GM23338 (cell line): ENCODE measurements around the gene CNIH3. TPM values are rescaled to one million over a fixed set of nuclear protein-coding genes. Genes with fewer than 3 reads are reported as not detected.

ENCODE experiments used
- ATAC-seq: fragments of 200-7000 bp; cut with Tn5 transposase; 3 replicates; pipeline ENCODE4 v1.9.1; 2020
- DNase-seq: peaks from one replicate; pipeline ENCODE4 v3.0.0-alpha.2; 2015; ENCODE audit warnings: low spot score
- H2AFZ ChIP-seq: fragments of 200-600 bp; sonication (generic); 2 replicates; pipeline ENCODE4 v1.8.0; 2016; ENCODE audit warnings: antibody characterized with exemption, mild to moderate bottlenecking, moderate library complexity
- H3F3A ChIP-seq: fragments of 200-600 bp; sonication (generic); replicated peaks from 2 replicates; pipeline ENCODE4 v1.8.0; 2017; ENCODE audit warnings: antibody characterized with exemption, mixed run types, low read depth
- H3K27ac ChIP-seq: fragments of 200-600 bp; sonication (generic); 2 replicates; pipeline ENCODE4 v1.6.1; 2016; ENCODE audit warnings: low read depth
- H3K27me3 ChIP-seq: fragments of 200-600 bp; sonication (generic); 2 replicates; pipeline ENCODE4 v1.8.0; 2016; ENCODE audit warnings: mild to moderate bottlenecking, mixed run types, moderate library complexity; ENCODE audit not compliant: insufficient read depth
- H3K36me3 ChIP-seq: fragments of 200-600 bp; sonication (generic); 2 replicates; pipeline ENCODE4 v1.8.0; 2016; ENCODE audit warnings: mild to moderate bottlenecking; ENCODE audit not compliant: insufficient read depth
- H3K4me1 ChIP-seq: fragments of 200-600 bp; sonication (generic); 2 replicates; pipeline ENCODE4 v1.8.0; 2016; ENCODE audit warnings: mild to moderate bottlenecking, moderate library complexity; ENCODE audit not compliant: insufficient read depth
- H3K4me2 ChIP-seq: fragments of 200-600 bp; sonication (generic); 2 replicates; pipeline ENCODE4 v1.7.1; 2017; ENCODE audit warnings: mixed run types
- H3K4me3 ChIP-seq: fragments of 200-600 bp; sonication (generic); 2 replicates; pipeline ENCODE4 v1.6.1; 2016; ENCODE audit warnings: mixed run types
- H3K79me2 ChIP-seq: fragments of 200-600 bp; sonication (generic); replicated peaks from 2 replicates; pipeline ENCODE4 v1.8.0; 2017; ENCODE audit warnings: mild to moderate bottlenecking; ENCODE audit not compliant: insufficient read depth
- H3K9me2 ChIP-seq: fragments of 200-600 bp; sonication (generic); 2 replicates; pipeline ENCODE4 v1.8.0; 2017; ENCODE audit not compliant: insufficient read depth
- H4K20me1 ChIP-seq: fragments of 200-600 bp; sonication (generic); replicated peaks from 2 replicates; pipeline ENCODE4 v1.8.0; 2017; ENCODE audit warnings: mild to moderate bottlenecking; ENCODE audit not compliant: insufficient read depth
- H3K27ac Mint-ChIP-seq: 2 replicates; pipeline ENCODE4 v1.8.0; 2020; ENCODE audit warnings: inconsistent platforms, mild to moderate bottlenecking, moderate library complexity, mixed read lengths
- H3K27me3 Mint-ChIP-seq: 3 replicates; pipeline ENCODE4 v1.8.0; 2022; ENCODE audit warnings: low read depth, mild to moderate bottlenecking, moderate library complexity, mixed read lengths, inconsistent platforms; ENCODE audit not compliant: insufficient read depth, poor library complexity
- H3K36me3 Mint-ChIP-seq: 3 replicates; pipeline ENCODE4 v1.8.0; 2021; ENCODE audit warnings: low read depth, mild to moderate bottlenecking, inconsistent platforms, moderate library complexity, mixed read lengths
- H3K4me1 Mint-ChIP-seq: 3 replicates; pipeline ENCODE4 v1.8.0; 2020; ENCODE audit warnings: mild to moderate bottlenecking, inconsistent platforms, mixed read lengths
- H3K4me3 Mint-ChIP-seq: 3 replicates; pipeline ENCODE4 v1.8.0; 2021; ENCODE audit warnings: moderate library complexity, mild to moderate bottlenecking, inconsistent platforms, mixed read lengths
- H3K9me3 Mint-ChIP-seq: 3 replicates; pipeline ENCODE4 v1.8.0; 2020; ENCODE audit warnings: moderate library complexity, mild to moderate bottlenecking, inconsistent platforms, mixed read lengths
- CREB1 ChIP-seq: fragments of 250-450 bp; sonication (Bioruptor Pico); IDR thresholded peaks from 2 replicates; pipeline ENCODE4 v1.5.0; 2020; ENCODE audit warnings: low read depth, mild to moderate bottlenecking, moderate library complexity
- EZH2 ChIP-seq: fragments of 200-600 bp; sonication (generic); IDR thresholded peaks from one replicate; pipeline ENCODE4 v1.8.0; 2017; ENCODE audit warnings: antibody characterized with exemption, mild to moderate bottlenecking, low read depth; ENCODE audit not compliant: unreplicated experiment
- EZH2phosphoT487 ChIP-seq: fragments of 200-600 bp; sonication (generic); IDR thresholded peaks from one replicate; pipeline ENCODE4 v1.8.1; 2018; ENCODE audit warnings: antibody characterized with exemption; ENCODE audit not compliant: unreplicated experiment
- JUNB ChIP-seq: IDR thresholded peaks from one replicate; pipeline ENCODE4 v1.6.1; 2016; ENCODE audit warnings: antibody characterized with exemption; ENCODE audit not compliant: unreplicated experiment
- NANOG ChIP-seq: IDR thresholded peaks from 2 replicates; pipeline ENCODE4 v1.6.1; 2016; ENCODE audit warnings: antibody characterized with exemption, borderline replicate concordance
- POLR2AphosphoS5 ChIP-seq: IDR thresholded peaks from 2 replicates; pipeline ENCODE4 v1.6.1; 2016; ENCODE audit warnings: antibody characterized with exemption, low read depth
- STAT1 ChIP-seq: IDR thresholded peaks from one replicate; pipeline ENCODE4 v1.6.1; 2016; ENCODE audit warnings: antibody characterized with exemption; ENCODE audit not compliant: unreplicated experiment
- ZNF114 ChIP-seq: fragments of 250-450 bp; sonication (Bioruptor Pico); IDR thresholded peaks from 2 replicates; pipeline ENCODE4 v1.5.0; 2020; ENCODE audit warnings: mild to moderate bottlenecking, moderate library complexity
- ZNF331 ChIP-seq: fragments of 250-450 bp; sonication (Bioruptor Pico); IDR thresholded peaks from 2 replicates; pipeline ENCODE4 v1.5.0; 2020; ENCODE audit warnings: low read depth, mild to moderate bottlenecking, moderate library complexity
- polyA plus RNA-seq: library from polyadenylated mRNA; unstranded; fragments of >200 nt; fragmentation: Nextera tagmentation; extraction: Ambion mirVana; gene quantifications from 2 replicates; pipeline ENCODE4 v1.2.1, GENCODE V29; 2016
- total RNA-seq: library from RNA; depleted of rRNA; stranded (reverse); fragments of >200 nt; shearing (Covaris generic); gene quantifications from 2 replicates; pipeline ENCODE4 v1.2.3, GENCODE V29; 2014
- TF ChIP-seq, protein P1 (sequence below): fragments of 250-450 bp; sonication (Bioruptor Pico); IDR thresholded peaks from 2 replicates; pipeline ENCODE4 v1.5.0; 2020; ENCODE audit warnings: mild to moderate bottlenecking, moderate library complexity
- TF ChIP-seq, protein P2 (sequence below), 2 experiments: fragments of 200-600 bp in 1 of 2; sonication (generic) in 1 of 2; conservative IDR thresholded peaks; 2 replicates each; pipeline versions ENCODE4 v1.5.1 to v1.6.1; 2016 to 2017; ENCODE audit warnings: antibody characterized with exemption in 2 of 2, low read depth in 2 of 2, mild to moderate bottlenecking in 2 of 2, moderate library complexity in 1 of 2
- TF ChIP-seq, protein P3 (sequence below): IDR thresholded peaks from 2 replicates; pipeline ENCODE4 v1.6.1; 2016; ENCODE audit warnings: antibody characterized with exemption
- TF ChIP-seq, protein P4 (sequence below): IDR thresholded peaks from one replicate; pipeline ENCODE4 v1.6.1; 2018; ENCODE audit warnings: antibody characterized with exemption; ENCODE audit not compliant: unreplicated experiment

The CNIH3 gene
- total and polyA plus RNA-seq, 2 experiments from 2014 or later = 3.6 to 5.1 TPM

DNA sequence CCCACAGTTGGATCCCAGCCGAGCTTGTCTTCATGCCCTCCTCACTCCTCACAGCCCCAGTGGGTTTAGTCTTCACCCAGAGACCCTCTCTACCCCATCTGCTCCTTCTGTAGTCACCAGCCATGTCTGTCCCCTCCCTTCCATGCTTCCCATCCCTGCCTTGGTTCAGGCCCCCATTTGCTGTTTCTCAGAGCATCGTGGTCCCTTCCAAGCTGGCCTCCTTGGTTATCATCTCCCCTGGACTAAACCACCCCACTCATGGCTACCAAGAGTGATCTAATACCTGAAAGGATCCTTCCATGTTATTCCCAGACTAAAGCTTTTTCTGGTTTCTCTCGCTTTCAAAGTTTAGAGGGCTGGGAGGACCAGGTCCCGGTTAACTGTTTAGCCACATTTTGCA is 8.3 kb downstream of the CNIH3 start (continued):
- TF ChIP-seq, protein P1, sequence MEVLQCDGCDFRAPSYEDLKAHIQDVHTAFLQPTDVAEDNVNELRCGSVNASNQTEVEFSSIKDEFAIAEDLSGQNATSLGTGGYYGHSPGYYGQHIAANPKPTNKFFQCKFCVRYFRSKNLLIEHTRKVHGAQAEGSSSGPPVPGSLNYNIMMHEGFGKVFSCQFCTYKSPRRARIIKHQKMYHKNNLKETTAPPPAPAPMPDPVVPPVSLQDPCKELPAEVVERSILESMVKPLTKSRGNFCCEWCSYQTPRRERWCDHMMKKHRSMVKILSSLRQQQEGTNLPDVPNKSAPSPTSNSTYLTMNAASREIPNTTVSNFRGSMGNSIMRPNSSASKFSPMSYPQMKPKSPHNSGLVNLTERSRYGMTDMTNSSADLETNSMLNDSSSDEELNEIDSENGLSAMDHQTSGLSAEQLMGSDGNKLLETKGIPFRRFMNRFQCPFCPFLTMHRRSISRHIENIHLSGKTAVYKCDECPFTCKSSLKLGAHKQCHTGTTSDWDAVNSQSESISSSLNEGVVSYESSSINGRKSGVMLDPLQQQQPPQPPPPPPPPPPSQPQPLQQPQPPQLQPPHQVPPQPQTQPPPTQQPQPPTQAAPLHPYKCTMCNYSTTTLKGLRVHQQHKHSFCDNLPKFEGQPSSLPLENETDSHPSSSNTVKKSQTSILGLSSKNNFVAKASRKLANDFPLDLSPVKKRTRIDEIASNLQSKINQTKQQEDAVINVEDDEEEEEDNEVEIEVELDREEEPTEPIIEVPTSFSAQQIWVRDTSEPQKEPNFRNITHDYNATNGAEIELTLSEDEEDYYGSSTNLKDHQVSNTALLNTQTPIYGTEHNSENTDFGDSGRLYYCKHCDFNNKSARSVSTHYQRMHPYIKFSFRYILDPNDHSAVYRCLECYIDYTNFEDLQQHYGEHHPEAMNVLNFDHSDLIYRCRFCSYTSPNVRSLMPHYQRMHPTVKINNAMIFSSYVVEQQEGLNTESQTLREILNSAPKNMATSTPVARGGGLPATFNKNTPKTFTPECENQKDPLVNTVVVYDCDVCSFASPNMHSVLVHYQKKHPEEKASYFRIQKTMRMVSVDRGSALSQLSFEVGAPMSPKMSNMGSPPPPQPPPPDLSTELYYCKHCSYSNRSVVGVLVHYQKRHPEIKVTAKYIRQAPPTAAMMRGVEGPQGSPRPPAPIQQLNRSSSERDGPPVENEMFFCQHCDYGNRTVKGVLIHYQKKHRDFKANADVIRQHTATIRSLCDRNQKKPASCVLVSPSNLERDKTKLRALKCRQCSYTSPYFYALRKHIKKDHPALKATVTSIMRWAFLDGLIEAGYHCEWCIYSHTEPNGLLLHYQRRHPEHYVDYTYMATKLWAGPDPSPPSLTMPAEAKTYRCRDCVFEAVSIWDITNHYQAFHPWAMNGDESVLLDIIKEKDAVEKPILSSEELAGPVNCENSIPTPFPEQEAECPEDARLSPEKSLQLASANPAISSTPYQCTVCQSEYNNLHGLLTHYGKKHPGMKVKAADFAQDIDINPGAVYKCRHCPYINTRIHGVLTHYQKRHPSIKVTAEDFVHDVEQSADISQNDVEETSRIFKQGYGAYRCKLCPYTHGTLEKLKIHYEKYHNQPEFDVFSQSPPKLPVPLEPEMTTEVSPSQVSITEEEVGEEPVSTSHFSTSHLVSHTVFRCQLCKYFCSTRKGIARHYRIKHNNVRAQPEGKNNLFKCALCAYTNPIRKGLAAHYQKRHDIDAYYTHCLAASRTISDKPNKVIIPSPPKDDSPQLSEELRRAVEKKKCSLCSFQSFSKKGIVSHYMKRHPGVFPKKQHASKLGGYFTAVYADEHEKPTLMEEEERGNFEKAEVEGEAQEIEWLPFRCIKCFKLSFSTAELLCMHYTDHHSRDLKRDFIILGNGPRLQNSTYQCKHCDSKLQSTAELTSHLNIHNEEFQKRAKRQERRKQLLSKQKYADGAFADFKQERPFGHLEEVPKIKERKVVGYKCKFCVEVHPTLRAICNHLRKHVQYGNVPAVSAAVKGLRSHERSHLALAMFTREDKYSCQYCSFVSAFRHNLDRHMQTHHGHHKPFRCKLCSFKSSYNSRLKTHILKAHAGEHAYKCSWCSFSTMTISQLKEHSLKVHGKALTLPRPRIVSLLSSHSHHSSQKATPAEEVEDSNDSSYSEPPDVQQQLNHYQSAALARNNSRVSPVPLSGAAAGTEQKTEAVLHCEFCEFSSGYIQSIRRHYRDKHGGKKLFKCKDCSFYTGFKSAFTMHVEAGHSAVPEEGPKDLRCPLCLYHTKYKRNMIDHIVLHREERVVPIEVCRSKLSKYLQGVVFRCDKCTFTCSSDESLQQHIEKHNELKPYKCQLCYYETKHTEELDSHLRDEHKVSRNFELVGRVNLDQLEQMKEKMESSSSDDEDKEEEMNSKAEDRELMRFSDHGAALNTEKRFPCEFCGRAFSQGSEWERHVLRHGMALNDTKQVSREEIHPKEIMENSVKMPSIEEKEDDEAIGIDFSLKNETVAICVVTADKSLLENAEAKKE (CRISPR knock-in tag) = no peak
- TF ChIP-seq STAT1 (no peak), EZH2 (no peak)

DNA sequence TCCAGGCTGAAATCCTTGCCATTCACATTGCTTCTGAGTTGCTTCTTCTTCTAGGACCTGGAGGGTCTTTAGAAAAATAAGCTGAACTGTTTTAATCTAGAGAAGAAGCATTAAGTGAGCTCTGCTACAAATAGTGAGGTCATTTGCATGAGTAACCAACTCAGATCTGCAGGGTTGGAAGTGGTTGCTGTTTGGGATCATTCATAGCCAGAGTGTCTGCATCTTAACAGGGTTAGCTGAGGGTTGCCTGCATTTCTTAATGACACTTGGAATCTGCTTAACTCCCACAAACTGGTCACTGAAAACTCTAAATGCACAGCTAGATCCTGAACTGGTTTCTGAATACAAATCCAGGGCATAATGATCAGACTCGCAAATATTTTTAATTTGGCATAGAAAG is 9.9 kb downstream of the CNIH3 start:
- ATAC-seq = no peak

More for the DNA sequence above, 9.9 kb downstream of the CNIH3 start:
- no peaks in the 10 kb centered on the region; the same call in 1 of the 2 replicates for H3K9me2 ChIP-seq
- no peaks in the 10 kb centered on the region for H3K4me1 ChIP-seq
- TF ChIP-seq, protein P2, sequence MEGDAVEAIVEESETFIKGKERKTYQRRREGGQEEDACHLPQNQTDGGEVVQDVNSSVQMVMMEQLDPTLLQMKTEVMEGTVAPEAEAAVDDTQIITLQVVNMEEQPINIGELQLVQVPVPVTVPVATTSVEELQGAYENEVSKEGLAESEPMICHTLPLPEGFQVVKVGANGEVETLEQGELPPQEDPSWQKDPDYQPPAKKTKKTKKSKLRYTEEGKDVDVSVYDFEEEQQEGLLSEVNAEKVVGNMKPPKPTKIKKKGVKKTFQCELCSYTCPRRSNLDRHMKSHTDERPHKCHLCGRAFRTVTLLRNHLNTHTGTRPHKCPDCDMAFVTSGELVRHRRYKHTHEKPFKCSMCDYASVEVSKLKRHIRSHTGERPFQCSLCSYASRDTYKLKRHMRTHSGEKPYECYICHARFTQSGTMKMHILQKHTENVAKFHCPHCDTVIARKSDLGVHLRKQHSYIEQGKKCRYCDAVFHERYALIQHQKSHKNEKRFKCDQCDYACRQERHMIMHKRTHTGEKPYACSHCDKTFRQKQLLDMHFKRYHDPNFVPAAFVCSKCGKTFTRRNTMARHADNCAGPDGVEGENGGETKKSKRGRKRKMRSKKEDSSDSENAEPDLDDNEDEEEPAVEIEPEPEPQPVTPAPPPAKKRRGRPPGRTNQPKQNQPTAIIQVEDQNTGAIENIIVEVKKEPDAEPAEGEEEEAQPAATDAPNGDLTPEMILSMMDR (conservative IDR thresholded peaks at IDR 0.05; ENCODE audit: low read depth in 2 of 2) = no peak
- TF ChIP-seq POLR2AphosphoS5 (no peak), ZNF114 (CRISPR knock-in tag) (no peak), EZH2 (no peak), JUNB (no peak), CREB1 (CRISPR knock-in tag) (no peak), NANOG (no peak), STAT1 (no peak), EZH2phosphoT487 (no peak), ZNF331 (no peak)
- TF ChIP-seq, protein P3, sequence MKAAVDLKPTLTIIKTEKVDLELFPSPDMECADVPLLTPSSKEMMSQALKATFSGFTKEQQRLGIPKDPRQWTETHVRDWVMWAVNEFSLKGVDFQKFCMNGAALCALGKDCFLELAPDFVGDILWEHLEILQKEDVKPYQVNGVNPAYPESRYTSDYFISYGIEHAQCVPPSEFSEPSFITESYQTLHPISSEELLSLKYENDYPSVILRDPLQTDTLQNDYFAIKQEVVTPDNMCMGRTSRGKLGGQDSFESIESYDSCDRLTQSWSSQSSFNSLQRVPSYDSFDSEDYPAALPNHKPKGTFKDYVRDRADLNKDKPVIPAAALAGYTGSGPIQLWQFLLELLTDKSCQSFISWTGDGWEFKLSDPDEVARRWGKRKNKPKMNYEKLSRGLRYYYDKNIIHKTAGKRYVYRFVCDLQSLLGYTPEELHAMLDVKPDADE = no peak
- TF ChIP-seq, protein P4, sequence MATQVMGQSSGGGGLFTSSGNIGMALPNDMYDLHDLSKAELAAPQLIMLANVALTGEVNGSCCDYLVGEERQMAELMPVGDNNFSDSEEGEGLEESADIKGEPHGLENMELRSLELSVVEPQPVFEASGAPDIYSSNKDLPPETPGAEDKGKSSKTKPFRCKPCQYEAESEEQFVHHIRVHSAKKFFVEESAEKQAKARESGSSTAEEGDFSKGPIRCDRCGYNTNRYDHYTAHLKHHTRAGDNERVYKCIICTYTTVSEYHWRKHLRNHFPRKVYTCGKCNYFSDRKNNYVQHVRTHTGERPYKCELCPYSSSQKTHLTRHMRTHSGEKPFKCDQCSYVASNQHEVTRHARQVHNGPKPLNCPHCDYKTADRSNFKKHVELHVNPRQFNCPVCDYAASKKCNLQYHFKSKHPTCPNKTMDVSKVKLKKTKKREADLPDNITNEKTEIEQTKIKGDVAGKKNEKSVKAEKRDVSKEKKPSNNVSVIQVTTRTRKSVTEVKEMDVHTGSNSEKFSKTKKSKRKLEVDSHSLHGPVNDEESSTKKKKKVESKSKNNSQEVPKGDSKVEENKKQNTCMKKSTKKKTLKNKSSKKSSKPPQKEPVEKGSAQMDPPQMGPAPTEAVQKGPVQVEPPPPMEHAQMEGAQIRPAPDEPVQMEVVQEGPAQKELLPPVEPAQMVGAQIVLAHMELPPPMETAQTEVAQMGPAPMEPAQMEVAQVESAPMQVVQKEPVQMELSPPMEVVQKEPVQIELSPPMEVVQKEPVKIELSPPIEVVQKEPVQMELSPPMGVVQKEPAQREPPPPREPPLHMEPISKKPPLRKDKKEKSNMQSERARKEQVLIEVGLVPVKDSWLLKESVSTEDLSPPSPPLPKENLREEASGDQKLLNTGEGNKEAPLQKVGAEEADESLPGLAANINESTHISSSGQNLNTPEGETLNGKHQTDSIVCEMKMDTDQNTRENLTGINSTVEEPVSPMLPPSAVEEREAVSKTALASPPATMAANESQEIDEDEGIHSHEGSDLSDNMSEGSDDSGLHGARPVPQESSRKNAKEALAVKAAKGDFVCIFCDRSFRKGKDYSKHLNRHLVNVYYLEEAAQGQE = no peak
- no peak overlapping the region for H3K4me2 ChIP-seq
- no peak overlapping the region for H2AFZ ChIP-seq
- Mint-ChIP-seq H3K27ac (no peak overlapping the region), H3K4me1 (peaks cover 7% of the 10 kb centered on the region), H3K36me3 (peaks cover 11% of the 10 kb centered on the region), H3K4me3 (no peak overlapping the region), H3K27me3 (no peaks in the 10 kb centered on the region), H3K9me3 (peaks cover 12% of the 10 kb centered on the region)
- peaks cover 7% of the 10 kb centered on the region; the same call in 1 of the 2 replicates for H3K79me2 ChIP-seq
- no peaks in the 10 kb centered on the region for H3F3A ChIP-seq
- no peaks in the 10 kb centered on the region; the same call in 1 of the 2 replicates for H4K20me1 ChIP-seq
- H3K4me3 ChIP-seq = no peak overlapping the region
- DNase-seq = no peak
- H3K27ac ChIP-seq = no peak overlapping the region
- H3K36me3 ChIP-seq = no peaks in the 10 kb centered on the region
- no peaks in the 10 kb centered on the region for H3K27me3 ChIP-seq
